Endodermal cell (in vitro differentiated cells): ENCODE results near the gene SPOUT1. TPM values are rescaled to one million over a fixed set of nuclear protein-coding genes. Genes with fewer than 3 reads are reported as not detected.
"Not testable (repeated sequence)": the region's sequence is repeated elsewhere in the genome, so short reads cannot be mapped to it uniquely, and the experiment has no call there.

ENCODE experiments used
- DNase-seq: peaks from one replicate; pipeline ENCODE4 v3.0.0-alpha.2; 2017
- H3K27ac ChIP-seq: 2 replicates; pipeline ENCODE4 v1.5.1; 2013; ENCODE audit warnings: mild to moderate bottlenecking, low read depth, low read length, moderate library complexity
- H3K27me3 ChIP-seq: 2 replicates; pipeline ENCODE4 v1.6.1; 2013; ENCODE audit warnings: mild to moderate bottlenecking, low read length, moderate library complexity; ENCODE audit not compliant: insufficient read depth, control insufficient read depth, poor library complexity, severe bottlenecking
- H3K36me3 ChIP-seq: 2 replicates; pipeline ENCODE4 v1.7.0; 2013; ENCODE audit warnings: mild to moderate bottlenecking, low read length, moderate library complexity; ENCODE audit not compliant: control insufficient read depth, insufficient read depth
- H3K4me1 ChIP-seq: one replicate; pipeline ENCODE4 v1.7.0; 2013; ENCODE audit warnings: low read length; ENCODE audit not compliant: control insufficient read depth, insufficient read depth
- H3K4me3 ChIP-seq: 2 replicates; pipeline ENCODE4 v1.5.1; 2013; ENCODE audit warnings: mild to moderate bottlenecking, low read length, moderate library complexity
- H3K9ac ChIP-seq: 2 replicates; pipeline ENCODE4 v1.6.1; 2013; ENCODE audit warnings: mild to moderate bottlenecking, low read length, moderate library complexity; ENCODE audit not compliant: poor library complexity, severe bottlenecking; ENCODE audit errors: extremely low read depth
- H3K9me3 ChIP-seq: 2 replicates; pipeline ENCODE4 v1.6.1; 2013; ENCODE audit warnings: mild to moderate bottlenecking, low read length, moderate library complexity; ENCODE audit not compliant: control insufficient read depth
- H3K27ac Mint-ChIP-seq: 2 replicates; pipeline ENCODE4 v1.8.0; 2020; ENCODE audit warnings: mixed read lengths
- H3K27me3 Mint-ChIP-seq: 2 replicates; pipeline ENCODE4 v1.8.0; 2021; ENCODE audit warnings: mild to moderate bottlenecking, mixed read lengths; ENCODE audit not compliant: insufficient read depth
- H3K36me3 Mint-ChIP-seq: 2 replicates; pipeline ENCODE4 v1.8.0; 2020; ENCODE audit warnings: low read depth, mixed read lengths
- H3K4me1 Mint-ChIP-seq: 2 replicates; pipeline ENCODE4 v1.8.0; 2020; ENCODE audit warnings: mixed read lengths
- H3K4me3 Mint-ChIP-seq: 2 replicates; pipeline ENCODE4 v1.8.0; 2020; ENCODE audit warnings: mild to moderate bottlenecking, moderate library complexity, mixed read lengths
- H3K9me3 Mint-ChIP-seq: 2 replicates; pipeline ENCODE4 v1.8.0; 2020; ENCODE audit warnings: mild to moderate bottlenecking, mixed read lengths
- CTCF ChIP-seq: fragments of 200-600 bp; sonication (generic); conservative IDR thresholded peaks from 2 replicates; pipeline ENCODE4 v1.5.0; 2021; ENCODE audit warnings: antibody characterized with exemption, mild to moderate bottlenecking
- WGBS, 2 experiments: methylation state at CpG; one replicate each; pipeline versions ENCODE4 v1.1.5 to v1.1.7; 2013; ENCODE audit warnings: missing lambda C conversion rate in 2 of 2, mixed read lengths in 1 of 2; ENCODE audit not compliant: insufficient coverage in 1 of 2, insufficient read length in 1 of 2; 5-methylcytosine and 5-hydroxymethylcytosine counted together
- total RNA-seq, 2 donors: library from RNA; stranded (reverse); fragmentation: NEBNext Ultra II Directional in 1 of 2; extraction: Animal tissue kit (Norgen Biotek cat#: 25700) in 1 of 2; gene quantifications; 2 replicates in 1 of 2; 3 replicates in 1 of 2; pipeline ENCODE4 v1.2.1, GENCODE V29; 2021

SPOUT1 gene
- total RNA-seq, 2 donors from 2014 or later = 66.9 to 86.5 TPM

DNA sequence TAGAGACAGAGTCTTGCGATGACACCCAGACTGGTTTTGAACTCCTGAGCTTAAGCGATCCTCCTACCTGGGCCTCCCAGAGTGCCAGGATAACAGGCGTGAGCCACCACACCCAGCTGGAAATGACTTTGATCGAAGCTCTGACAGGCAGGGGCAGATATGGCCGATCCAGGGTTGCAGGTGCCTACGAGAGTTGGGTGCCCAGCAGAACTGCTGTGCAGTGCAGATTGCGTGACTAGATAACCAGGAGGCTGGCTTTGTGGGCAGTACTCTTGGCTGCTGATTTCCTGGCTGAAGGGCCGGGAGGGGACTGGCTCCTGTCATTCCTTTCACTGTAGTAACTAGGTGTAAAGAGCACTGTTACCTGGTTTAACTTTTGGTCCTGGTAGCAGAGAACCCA, 30.7 kb downstream of the SPOUT1 start:
- DNase-seq = no peak
- TF ChIP-seq CTCF = no peak
- WGBS, 2 experiments = 88 to 100% methylated on average over 2 to 8 of the region's 8 CpGs
- H3K36me3 ChIP-seq = peaks cover 55% of the 10 kb centered on the region
- no peak overlapping the region for H3K9ac ChIP-seq
- Mint-ChIP-seq H3K36me3 (peaks cover 56% of the 10 kb centered on the region), H3K9me3 (no peaks in the 10 kb centered on the region), H3K4me3 (no peak overlapping the region), H3K4me1 (no peaks in the 10 kb centered on the region), H3K27ac (no peak overlapping the region), H3K27me3 (no peaks in the 10 kb centered on the region)
- H3K9me3 ChIP-seq = no peaks in the 10 kb centered on the region
- no peak overlapping the region for H3K27ac ChIP-seq
- H3K4me1 ChIP-seq = no peaks in the 10 kb centered on the region
- H3K4me3 ChIP-seq = no peak overlapping the region
- no peaks in the 10 kb centered on the region for H3K27me3 ChIP-seq

GRCh38 chr9:128794961-128795360, 34.6 kb downstream of the SPOUT1 start:
- H3K36me3 ChIP-seq = peaks cover 63% of the 10 kb centered on the region
- H3K4me3 Mint-ChIP-seq, H3K4me3 ChIP-seq, H3K27me3 ChIP-seq, H3K9me3 Mint-ChIP-seq, DNase-seq, H3K27ac Mint-ChIP-seq, H3K4me1 Mint-ChIP-seq, H3K27me3 Mint-ChIP-seq, H3K9ac ChIP-seq, H3K9me3 ChIP-seq, H3K4me1 ChIP-seq, H3K27ac ChIP-seq: not testable (repeated sequence)
- H3K36me3 Mint-ChIP-seq = peaks cover 52% of the 10 kb centered on the region
- WGBS, 2 experiments = 40 to 50% methylated on average over 2 of the region's 2 CpGs

GRCh38 chr9:128792978-128793686, 36.5 kb downstream of the SPOUT1 start:
- TF ChIP-seq CTCF = no peak
- Mint-ChIP-seq H3K27ac (no peak overlapping the region), H3K4me3 (no peak overlapping the region), H3K4me1 (peaks cover 6% of the 10 kb centered on the region), H3K36me3 (peaks cover 51% of the 10 kb centered on the region), H3K9me3 (no peaks in the 10 kb centered on the region), H3K27me3 (no peaks in the 10 kb centered on the region)
- Histone ChIP-seq H3K4me3 (no peak overlapping the region), H3K4me1 (peaks cover 6% of the 10 kb centered on the region), H3K9ac (no peak overlapping the region), H3K9me3 (no peaks in the 10 kb centered on the region), H3K36me3 (peaks cover 56% of the 10 kb centered on the region), H3K27me3 (no peaks in the 10 kb centered on the region), H3K27ac (no peak overlapping the region)
- no peak for DNase-seq
- WGBS, 2 experiments = 90 to 92% methylated on average over 6 to 8 of the region's 8 CpGs

- Mint-ChIP-seq H3K27ac (no peak overlapping the region), H3K9me3 (no peaks in the 10 kb centered on the region), H3K27me3 (no peaks in the 10 kb centered on the region), H3K4me1 (peaks cover 12% of the 10 kb centered on the region), H3K36me3 (peaks cover 47% of the 10 kb centered on the region), H3K4me3 (no peak overlapping the region)
- H3K9ac ChIP-seq = no peak overlapping the region
- H3K27ac ChIP-seq = no peak overlapping the region
- WGBS, 2 experiments = 96 to 97% methylated on average over 3 to 9 of the region's 9 CpGs
- H3K9me3 ChIP-seq = no peaks in the 10 kb centered on the region
- H3K36me3 ChIP-seq = peaks cover 51% of the 10 kb centered on the region
- H3K27me3 ChIP-seq = no peaks in the 10 kb centered on the region
- no peak for DNase-seq
- TF ChIP-seq CTCF = no peak
- no peak overlapping the region for H3K4me3 ChIP-seq
- peaks cover 7% of the 10 kb centered on the region for H3K4me1 ChIP-seq
Observed at GRCh38 chr9:128792134-128792533, 37.5 kb downstream of the SPOUT1 start.
